GM10266 (cell line): ENCODE data around the gene FRMD6.

Experiments
- DNase-seq: peaks from one replicate; pipeline ENCODE4 v3.0.0; 2012; ENCODE audit errors: extremely low spot score
- CTCF ChIP-seq: IDR thresholded peaks from 2 replicates; pipeline ENCODE4 v1.5.1; 2012; ENCODE audit warnings: mild to moderate bottlenecking, low read depth; ENCODE audit not compliant: control insufficient read depth, insufficient read depth; ENCODE audit errors: missing control alignments

Gene FRMD6

GRCh38 chr14:51730098-51730497 lies 78.4 kb downstream of the FRMD6 start:
- no peak for DNase-seq
- no peak for TF ChIP-seq CTCF

GRCh38 chr14:51730684-51731083 lies 79.0 kb downstream of the FRMD6 start:
- no peak for TF ChIP-seq CTCF
- no peak for DNase-seq

GRCh38 chr14:51732494-51733112 lies 80.9 kb downstream of the FRMD6 start:
- TF ChIP-seq CTCF = no peak
- no peak for DNase-seq

- no peak for TF ChIP-seq CTCF
- DNase-seq = no peak
Observed at GRCh38 chr14:51733147-51733546, 81.4 kb downstream of the FRMD6 start.

GRCh38 chr14:51735851-51736250 lies 84.1 kb downstream of the FRMD6 start:
- no peak for TF ChIP-seq CTCF
- no peak for DNase-seq

- no peak for DNase-seq
- TF ChIP-seq CTCF = no peak
Observed at GRCh38 chr14:51738754-51739153, 87.0 kb downstream of the FRMD6 start.

- no peak for TF ChIP-seq CTCF
- no peak for DNase-seq
Observed at GRCh38 chr14:51743588-51744000, 91.9 kb downstream of the FRMD6 start.
